ENCODE data around the gene NGFR. TPM values are rescaled to one million over a fixed set of nuclear protein-coding genes. Genes with fewer than 3 reads are reported as not detected.

The NGFR gene
- total RNA-seq, 4 donors from 2014 or later, result 1.8 to 47.9 (median 9.9) TPM

- Histone ChIP-seq H3K27ac (no peak overlapping the region), H3K4me1 (no peaks in the 10 kb centered on the region), H3K36me3 (no peaks in the 10 kb centered on the region), H3K9me3 (no peaks in the 10 kb centered on the region), H3K4me3 (no peak overlapping the region), H3K27me3 (no peaks in the 10 kb centered on the region)
- no peak for TF ChIP-seq POLR2A (IDR thresholded peaks at IDR 0.05)
- TF ChIP-seq, protein P1, sequence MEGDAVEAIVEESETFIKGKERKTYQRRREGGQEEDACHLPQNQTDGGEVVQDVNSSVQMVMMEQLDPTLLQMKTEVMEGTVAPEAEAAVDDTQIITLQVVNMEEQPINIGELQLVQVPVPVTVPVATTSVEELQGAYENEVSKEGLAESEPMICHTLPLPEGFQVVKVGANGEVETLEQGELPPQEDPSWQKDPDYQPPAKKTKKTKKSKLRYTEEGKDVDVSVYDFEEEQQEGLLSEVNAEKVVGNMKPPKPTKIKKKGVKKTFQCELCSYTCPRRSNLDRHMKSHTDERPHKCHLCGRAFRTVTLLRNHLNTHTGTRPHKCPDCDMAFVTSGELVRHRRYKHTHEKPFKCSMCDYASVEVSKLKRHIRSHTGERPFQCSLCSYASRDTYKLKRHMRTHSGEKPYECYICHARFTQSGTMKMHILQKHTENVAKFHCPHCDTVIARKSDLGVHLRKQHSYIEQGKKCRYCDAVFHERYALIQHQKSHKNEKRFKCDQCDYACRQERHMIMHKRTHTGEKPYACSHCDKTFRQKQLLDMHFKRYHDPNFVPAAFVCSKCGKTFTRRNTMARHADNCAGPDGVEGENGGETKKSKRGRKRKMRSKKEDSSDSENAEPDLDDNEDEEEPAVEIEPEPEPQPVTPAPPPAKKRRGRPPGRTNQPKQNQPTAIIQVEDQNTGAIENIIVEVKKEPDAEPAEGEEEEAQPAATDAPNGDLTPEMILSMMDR (IDR thresholded peaks at IDR 0.05), result no peak
- intact Hi-C loops (cut with DNase I; ENCODE audit: low total_unique reads), result no loop called here
- DNase-seq, result no peak
These were observed 9.3 kb downstream of the NGFR start for GRCh38 chr17:49504369-49504768.

GRCh38 chr17:49505854-49506253 lies 10.8 kb downstream of the NGFR start:
- H3K27ac ChIP-seq, result no peak overlapping the region
- H3K4me1 ChIP-seq, result no peaks in the 10 kb centered on the region
- peak in 1 of 2 donors; percentile 52 for DNase-seq
- no peaks in the 10 kb centered on the region for H3K27me3 ChIP-seq
- H3K9me3 ChIP-seq, result no peaks in the 10 kb centered on the region
- intact Hi-C loops (cut with DNase I; ENCODE audit: low total_unique reads), result no loop called here
- TF ChIP-seq, protein P1 (IDR thresholded peaks at IDR 0.05), result no peak
- TF ChIP-seq POLR2A (IDR thresholded peaks at IDR 0.05), result no peak
- H3K36me3 ChIP-seq, result no peaks in the 10 kb centered on the region
- no peak overlapping the region for H3K4me3 ChIP-seq

GRCh38 chr17:49506282-49506681 lies 11.2 kb downstream of the NGFR start:
- intact Hi-C loops (cut with DNase I; ENCODE audit: low total_unique reads), result no loop called here
- Histone ChIP-seq H3K36me3 (no peaks in the 10 kb centered on the region), H3K27ac (no peak overlapping the region), H3K4me1 (no peaks in the 10 kb centered on the region), H3K27me3 (no peaks in the 10 kb centered on the region), H3K4me3 (no peak overlapping the region), H3K9me3 (no peaks in the 10 kb centered on the region)
- TF ChIP-seq, protein P1 (IDR thresholded peaks at IDR 0.05), result no peak
- no peak for TF ChIP-seq POLR2A (IDR thresholded peaks at IDR 0.05)
- no peak for DNase-seq

GRCh38 chr17:49508061-49508865 lies 13.2 kb downstream of the NGFR start:
- H3K36me3 ChIP-seq, result no peaks in the 10 kb centered on the region
- intact Hi-C loops (cut with DNase I; ENCODE audit: low total_unique reads), result no loop called here
- no peaks in the 10 kb centered on the region for H3K9me3 ChIP-seq
- no peak overlapping the region for H3K27ac ChIP-seq
- H3K4me3 ChIP-seq, result no peak overlapping the region
- no peak for DNase-seq
- TF ChIP-seq, protein P1 (IDR thresholded peaks at IDR 0.05), result no peak
- TF ChIP-seq POLR2A (IDR thresholded peaks at IDR 0.05), result no peak
- no peaks in the 10 kb centered on the region for H3K27me3 ChIP-seq
- no peaks in the 10 kb centered on the region for H3K4me1 ChIP-seq

DNA sequence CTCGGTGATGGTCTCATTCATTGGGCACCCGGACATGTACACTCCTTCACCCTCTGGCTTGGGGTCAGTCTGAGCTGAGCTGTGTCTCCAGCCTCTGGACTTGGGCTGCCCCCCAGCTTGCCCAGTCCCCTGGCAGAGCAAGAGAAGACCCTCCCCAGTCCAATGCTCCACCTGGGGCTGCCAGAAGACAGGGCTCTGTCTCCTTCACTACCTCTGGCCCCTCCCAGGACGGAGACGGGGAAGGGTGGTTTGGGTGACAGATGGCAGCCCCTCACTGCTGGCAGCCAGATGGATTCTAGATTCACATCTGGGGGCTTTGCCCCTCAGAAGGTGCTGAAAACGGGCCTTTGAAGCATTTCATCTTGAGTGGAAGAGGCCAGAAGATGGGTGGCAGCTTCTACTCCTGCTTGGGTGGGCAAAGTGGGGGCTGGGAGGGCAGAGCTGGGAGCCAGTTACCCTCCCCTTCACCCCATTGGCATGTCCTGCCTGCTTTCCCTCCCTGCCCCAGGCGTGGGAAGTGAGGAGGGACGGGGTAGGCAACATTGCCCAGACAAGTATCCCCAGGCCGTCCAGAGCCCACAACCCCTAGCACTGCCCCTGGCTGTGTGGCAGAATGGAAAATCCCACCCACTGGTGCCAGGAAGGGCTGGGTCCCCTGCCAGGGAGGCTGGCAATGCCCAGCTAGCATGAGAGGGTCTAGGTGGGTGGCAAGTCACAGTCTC lies 13.9 kb downstream of the NGFR start:
- H3K4me1 ChIP-seq, result no peaks in the 10 kb centered on the region

More for the DNA sequence above, 13.9 kb downstream of the NGFR start:
- no peak overlapping the region for H3K4me3 ChIP-seq
- TF ChIP-seq, protein P1 (IDR thresholded peaks at IDR 0.05), result no peak
- TF ChIP-seq POLR2A (IDR thresholded peaks at IDR 0.05), result no peak
- H3K27me3 ChIP-seq, result no peaks in the 10 kb centered on the region
- DNase-seq, result no peak
- H3K27ac ChIP-seq, result no peak overlapping the region
- no peaks in the 10 kb centered on the region for H3K36me3 ChIP-seq
- intact Hi-C loops (cut with DNase I; ENCODE audit: low total_unique reads), result no loop called here
- H3K9me3 ChIP-seq, result no peaks in the 10 kb centered on the region
